BJ (cell line): ENCODE results near the gene DSEL. TPM values are rescaled to one million over a fixed set of nuclear protein-coding genes. Genes with fewer than 3 reads are reported as not detected.

ENCODE experiments used
- CTCF ChIA-PET: fragments of 350-600 bp; formaldehyde crosslinking; extraction: SDS; loops from one replicate; lab custom pipeline; 2021; ENCODE audit warnings: antibody characterized with exemption, inconsistent platforms; lab: Yijun Ruan, JAX
- POLR2A ChIA-PET: fragments of 300-600 bp; sonication (Branson Sonifier 250); formaldehyde crosslinking; extraction: SDS; loops from one replicate; lab custom pipeline; 2021; ENCODE audit warnings: antibody characterized with exemption; lab: Charles Lee
- DNase-seq: peaks from one replicate; pipeline ENCODE4 v3.0.0-alpha.2; 2011; ENCODE audit warnings: low read depth
- H3K27me3 ChIP-seq: 2 replicates; pipeline ENCODE4 v1.6.0; 2011; ENCODE audit warnings: low read length; ENCODE audit not compliant: control insufficient read depth, insufficient read depth
- H3K36me3 ChIP-seq: 2 replicates; pipeline ENCODE4 v1.5.1; 2011; ENCODE audit warnings: low read length; ENCODE audit not compliant: control insufficient read depth, insufficient read depth
- H3K4me3 ChIP-seq: 2 replicates; pipeline ENCODE4 v1.5.1; 2011; ENCODE audit warnings: low read depth, mild to moderate bottlenecking, control low read depth, low read length
- CTCF ChIP-seq: IDR thresholded peaks from 2 replicates; pipeline ENCODE4 v1.5.1; 2011; ENCODE audit warnings: low read depth, mild to moderate bottlenecking, control low read depth, inconsistent platforms, low read length, moderate library complexity; ENCODE audit not compliant: insufficient read depth
- polyA plus RNA-seq: library from polyadenylated mRNA; depleted of rRNA; stranded (reverse); fragments of >200 nt; gene quantifications from 2 replicates; pipeline ENCODE4 v1.2.3, GENCODE V29; 2011

DSEL gene
- polyA plus RNA-seq, 1 experiment = 19.9 TPM

GRCh38 chr18:67513280-67513679 lies 3.2 kb downstream of the DSEL start:
- no peak for TF ChIP-seq CTCF
- H3K27me3 ChIP-seq = no peaks in the 10 kb centered on the region
- no peak overlapping the region for H3K4me3 ChIP-seq
- no peak for DNase-seq
- ChIA-PET CTCF (interaction anchor here (0.9 to 2.3 kb wide), 3 partner anchors 296 to 1164 kb away, joined by 3 to 11 read pairs (median 5); no protein-coding TSS in a partner anchor), POLR2A (no interaction called here)
- peaks cover 3% of the 10 kb centered on the region; the same call in 1 of the 2 replicates for H3K36me3 ChIP-seq

GRCh38 chr18:67511840-67512239 lies 4.7 kb downstream of the DSEL start:
- no peaks in the 10 kb centered on the region for H3K27me3 ChIP-seq
- H3K36me3 ChIP-seq = peaks cover 3% of the 10 kb centered on the region; the same call in 1 of the 2 replicates
- no peak for TF ChIP-seq CTCF
- POLR2A ChIA-PET = no interaction called here
- no peak for DNase-seq
- CTCF ChIA-PET = no interaction called here
- H3K4me3 ChIP-seq = no peak overlapping the region

- Histone ChIP-seq H3K27me3 (no peaks in the 10 kb centered on the region), H3K4me3 (no peak overlapping the region), H3K36me3 (peaks cover 3% of the 10 kb centered on the region; the same call in 1 of the 2 replicates)
- POLR2A ChIA-PET = no interaction called here
- no peak for TF ChIP-seq CTCF
- no peak for DNase-seq
- CTCF ChIA-PET = no interaction called here
Measured at GRCh38 chr18:67510831-67511230, 5.7 kb downstream of the DSEL start.

GRCh38 chr18:67509741-67510391 lies 6.7 kb downstream of the DSEL start:
- H3K27me3 ChIP-seq = no peaks in the 10 kb centered on the region
- H3K36me3 ChIP-seq = peaks cover 3% of the 10 kb centered on the region; the same call in 1 of the 2 replicates
- no peak for TF ChIP-seq CTCF
- peak; percentile 23 for DNase-seq
- ChIA-PET POLR2A (no interaction called here), CTCF (no interaction called here)
- H3K4me3 ChIP-seq = no peak overlapping the region

GRCh38 chr18:67508146-67508545 lies 8.4 kb downstream of the DSEL start:
- H3K27me3 ChIP-seq = no peaks in the 10 kb centered on the region
- POLR2A ChIA-PET = no interaction called here
- H3K36me3 ChIP-seq = peaks cover 1% of the 10 kb centered on the region; the same call in 1 of the 2 replicates
- TF ChIP-seq CTCF = no peak
- DNase-seq = no peak
- H3K4me3 ChIP-seq = no peak overlapping the region
- CTCF ChIA-PET = no interaction called here
